HepG2 (cell line): Measurements from ENCODE around the gene NMBR. TPM values are rescaled to one million over a fixed set of nuclear protein-coding genes. Genes with fewer than 3 reads are reported as not detected.
"Not testable (repeated sequence)": the region's sequence is repeated elsewhere in the genome, so short reads cannot be mapped to it uniquely, and the experiment has no call there.

Source experiments
- ATAC-seq: fragments of 200-7000 bp; cut with Tn5 transposase; 3 replicates; pipeline ENCODE4 v1.9.1; 2020; ENCODE audit warnings: mild to moderate bottlenecking, moderate library complexity
- BruUV-seq: library from RNA; stranded (reverse); fragments of 400-500 nt; replicated peaks from 2 replicates; lab custom pipeline; 2021; lab: Mats Ljungman, UMichigan
- CTCF ChIA-PET: fragments of 300-600 bp; formaldehyde crosslinking; extraction: SDS; loops from one replicate; lab custom pipeline; 2021; ENCODE audit warnings: low total read pairs, inconsistent platforms, low intra/inter-chr PET ratio; lab: Yijun Ruan, JAX
- POLR2A ChIA-PET: fragments of 350-600 bp; sonication (Branson Sonifier 250); formaldehyde crosslinking; loops from one replicate; lab custom pipeline; 2020; ENCODE audit warnings: antibody characterized with exemption, inconsistent platforms; lab: Yijun Ruan, JAX
- DNase-seq: peaks from one replicate; pipeline ENCODE4 v3.0.0-alpha.2; 2015; ENCODE audit warnings: low spot score
- FAIRE-seq: peaks from 3 replicates; lab custom pipeline; 2011; peaks lifted over from hg19 to GRCh38; lab: Jason Lieb, UNC
- H2AFZ ChIP-seq: one replicate; pipeline ENCODE4 v1.6.1; 2011; ENCODE audit warnings: low read length, inconsistent platforms
- H3K27ac ChIP-seq: fragments of 300-600 bp; 3 replicates; pipeline ENCODE4 v1.8.0; 2011; ENCODE audit warnings: mixed run types, mild to moderate bottlenecking, mixed read lengths, low read length, inconsistent platforms; ENCODE audit not compliant: insufficient read depth; ENCODE audit errors: extremely low read length
- H3K27me3 ChIP-seq, 2 experiments: fragments of 200-600 bp in 1 of 2; 2 replicates in 1 of 2; 3 replicates in 1 of 2; pipeline versions ENCODE4 v1.6.0 to v1.8.0; 2011; ENCODE audit warnings: low read length in 2 of 2, mild to moderate bottlenecking in 2 of 2, moderate library complexity in 2 of 2, inconsistent platforms in 1 of 2; ENCODE audit not compliant: insufficient read depth in 2 of 2, control insufficient read depth in 1 of 2
- H3K36me3 ChIP-seq, 2 experiments: fragments of 200-600 bp in 1 of 2; replicated peaks in 1 of 2; 2 replicates in 1 of 2; 3 replicates in 1 of 2; pipeline versions ENCODE4 v1.5.1 to v1.8.0; 2011; ENCODE audit warnings: low read length in 2 of 2, inconsistent platforms in 1 of 2; ENCODE audit not compliant: insufficient read depth in 2 of 2, control insufficient read depth in 1 of 2
- H3K4me1 ChIP-seq: 2 replicates; pipeline ENCODE4 v1.5.1; 2012; ENCODE audit warnings: low read length, inconsistent platforms; ENCODE audit not compliant: insufficient read depth
- H3K4me2 ChIP-seq: 2 replicates; pipeline ENCODE4 v1.6.0; 2011; ENCODE audit warnings: low read depth, low read length, inconsistent platforms
- H3K4me3 ChIP-seq, 3 experiments: fragments of 200-600 bp in 1 of 3; sonication (generic), shearing (Covaris generic) in 1 of 3; replicated peaks in 1 of 3; 2 replicates each; pipeline ENCODE4 v1.5.1; 2011 to 2016; ENCODE audit warnings: low read length in 3 of 3, inconsistent platforms in 2 of 3, low read depth in 2 of 3, mild to moderate bottlenecking in 2 of 3, control low read depth in 1 of 3, mixed read lengths in 1 of 3; ENCODE audit not compliant: insufficient read depth in 1 of 3
- H3K79me2 ChIP-seq: one replicate; pipeline ENCODE4 v1.6.1; 2011; ENCODE audit warnings: low read length, inconsistent platforms; ENCODE audit not compliant: insufficient read depth
- H3K9ac ChIP-seq: 2 replicates; pipeline ENCODE4 v1.6.0; 2011; ENCODE audit warnings: mild to moderate bottlenecking, low read depth, low read length, inconsistent platforms; ENCODE audit not compliant: insufficient read depth
- H3K9me3 ChIP-seq: 2 replicates; pipeline ENCODE4 v1.5.1; 2012; ENCODE audit warnings: mild to moderate bottlenecking, low read length
- H4K20me1 ChIP-seq: 2 replicates; pipeline ENCODE4 v1.6.0; 2011; ENCODE audit warnings: inconsistent platforms, mild to moderate bottlenecking, low read length, moderate library complexity; ENCODE audit not compliant: insufficient read depth
- JARID2 ChIP-seq: sonication (generic); formaldehyde crosslinking; IDR thresholded peaks from 2 replicates; pipeline ENCODE4 v1.8.1; 2023; ENCODE audit warnings: missing genetic modification reagents, inconsistent platforms; ENCODE audit not compliant: insufficient replicate concordance
- ZNF3 ChIP-seq: IDR thresholded peaks from 2 replicates; pipeline ENCODE4 v1.7.0; 2017; ENCODE audit warnings: inconsistent platforms
- WGBS: methylation state at CpG from one replicate; pipeline ENCODE4 v1.1.6; 2017; ENCODE audit warnings: low lambda C conversion rate; 5-methylcytosine and 5-hydroxymethylcytosine counted together
- in situ Hi-C: cut with HindIII; loops from 2 replicates; pipeline ENCODE4 v1.10.0; 2017; ENCODE audit warnings: low pct_unique_long_range_greater_than_20kb; ENCODE audit not compliant: extremely low pct_ligation_motif_present
- intact Hi-C: fragments of 100-400 bp; cut with micrococcal nuclease; formaldehyde crosslinking; loops from one replicate; pipeline ENCODE4 v1.10.0; 2022; ENCODE audit not compliant: unreplicated experiment
- polyA plus RNA-seq, 8 experiments: library from polyadenylated mRNA; depleted of rRNA in 3 of 8; stranded (reverse) in 7 of 8; unstranded in 1 of 8; fragments of >200 nt; fragmentation: Illumina TruSeq in 4 of 8; extraction: Trizol in 4 of 8; gene quantifications; 2 replicates each; pipeline versions ENCODE4 v1.2.1 to v1.2.3, GENCODE V29; 2011 to 2016; ENCODE audit warnings: low read depth in 4 of 8, missing spikeins in 1 of 8, mixed read lengths in 1 of 8; ENCODE audit not compliant: insufficient read depth in 1 of 8
- total RNA-seq, 5 experiments: library from RNA; depleted of rRNA; stranded (reverse); fragments of >200 nt; fragmentation: Illumina TruSeq; extraction: Trizol; gene quantifications; 2 replicates each; pipeline ENCODE4 v1.2.3, GENCODE V29; 2016; ENCODE audit warnings: low read depth in 1 of 5
- TF ChIP-seq, protein P1 (sequence below): sonication (generic); formaldehyde crosslinking; IDR thresholded peaks from 2 replicates; pipeline ENCODE4 v1.8.0; 2022; ENCODE audit warnings: missing genetic modification reagents, mild to moderate bottlenecking, borderline replicate concordance

Gene NMBR
- total and polyA plus RNA-seq, 2 of the 13 experiments (the other 11 are each of a cell fraction or from before 2014, with no cell fraction given): not detected

- no peak overlapping the region for H3K4me2 ChIP-seq
- ATAC-seq (no peak), DNase-seq (no peak)
Observed at GRCh38 chr6:142030115-142030619, 116.8 kb downstream of the NMBR start.

GRCh38 chr6:142028527-142028926, 118.4 kb downstream of the NMBR start:
- TF ChIP-seq, protein P1, sequence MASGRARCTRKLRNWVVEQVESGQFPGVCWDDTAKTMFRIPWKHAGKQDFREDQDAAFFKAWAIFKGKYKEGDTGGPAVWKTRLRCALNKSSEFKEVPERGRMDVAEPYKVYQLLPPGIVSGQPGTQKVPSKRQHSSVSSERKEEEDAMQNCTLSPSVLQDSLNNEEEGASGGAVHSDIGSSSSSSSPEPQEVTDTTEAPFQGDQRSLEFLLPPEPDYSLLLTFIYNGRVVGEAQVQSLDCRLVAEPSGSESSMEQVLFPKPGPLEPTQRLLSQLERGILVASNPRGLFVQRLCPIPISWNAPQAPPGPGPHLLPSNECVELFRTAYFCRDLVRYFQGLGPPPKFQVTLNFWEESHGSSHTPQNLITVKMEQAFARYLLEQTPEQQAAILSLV (CRISPR knock-in tag): no peak
- H3K36me3 ChIP-seq: no peaks in the 10 kb centered on the region
- in situ Hi-C loops: no loop called here

More at GRCh38 chr6:142030115-142030619, 116.8 kb downstream of the NMBR start:
- Histone ChIP-seq H2AFZ (no peak overlapping the region), H3K4me3 (no peak overlapping the region), H4K20me1 (no peaks in the 10 kb centered on the region; the same call in 1 of the 2 replicates), H3K9ac (no peak overlapping the region), H3K4me1 (no peaks in the 10 kb centered on the region), H3K9me3 (no peaks in the 10 kb centered on the region), H3K27me3 (peaks cover 0 to 7% of the 10 kb centered on the region in 2 experiments; a peak in 3 of 5 replicates), H3K36me3 (no peaks in the 10 kb centered on the region), H3K79me2 (no peaks in the 10 kb centered on the region), H3K27ac (no peak overlapping the region)
- intact Hi-C loops (no loop called here), in situ Hi-C loops (no loop called here)
- ChIA-PET POLR2A (no interaction called here), CTCF (no interaction called here)
- no peak for FAIRE-seq
- no peak for TF ChIP-seq JARID2 (CRISPR knock-in tag)
- TF ChIP-seq ZNF3: no peak
- 37% methylated on average over 11 of the region's 11 CpGs for WGBS
- BruUV-seq: no TSS peak

GRCh38 chr6:142027804-142028203, 119.1 kb downstream of the NMBR start:
- in situ Hi-C loops, ATAC-seq, H3K9me3 ChIP-seq, intact Hi-C loops, DNase-seq, POLR2A ChIA-PET, H3K36me3 ChIP-seq, H2AFZ ChIP-seq, H3K79me2 ChIP-seq, H3K4me2 ChIP-seq, H3K27me3 ChIP-seq, CTCF ChIA-PET, H3K4me1 ChIP-seq, H4K20me1 ChIP-seq, FAIRE-seq, H3K27ac ChIP-seq, BruUV-seq, H3K9ac ChIP-seq, H3K4me3 ChIP-seq: not testable (repeated sequence)
- WGBS: 0% methylated on average over 3 of the region's 3 CpGs

More at GRCh38 chr6:142028527-142028926, 118.4 kb downstream of the NMBR start:
- POLR2A ChIA-PET: no interaction called here
- FAIRE-seq (no peak), ATAC-seq (no peak), DNase-seq (no peak)
- no peaks in the 10 kb centered on the region; the same call in 1 of the 2 replicates for H4K20me1 ChIP-seq
- H3K4me3 ChIP-seq: no peak overlapping the region
- CTCF ChIA-PET: no interaction called here
- no peak overlapping the region for H3K27ac ChIP-seq
- WGBS: 3% methylated on average over 3 of the region's 3 CpGs
- no peaks in the 10 kb centered on the region for H3K9me3 ChIP-seq
- BruUV-seq: no TSS peak
- no peak overlapping the region for H3K4me2 ChIP-seq
- H2AFZ ChIP-seq: no peak overlapping the region
- H3K27me3 ChIP-seq: no peaks in the 10 kb centered on the region; a peak in 1 of 5 replicates
- intact Hi-C loops: no loop called here
- H3K9ac ChIP-seq: no peak overlapping the region
- H3K4me1 ChIP-seq: no peaks in the 10 kb centered on the region
- no peaks in the 10 kb centered on the region for H3K79me2 ChIP-seq
